WTC11 (cell line): ENCODE results near the gene IL26. TPM values are rescaled to one million over a fixed set of nuclear protein-coding genes. Genes with fewer than 3 reads are reported as not detected.

Experiments
- ATAC-seq: fragments of 200-7000 bp; cut with Tn5 transposase; 2 replicates; pipeline ENCODE4 v1.10.0; 2021; ENCODE audit warnings: mild to moderate bottlenecking, moderate library complexity
- CTCF ChIA-PET: fragments of 300-600 bp; sonication (Branson Sonifier 250); formaldehyde crosslinking; loops from one replicate; lab custom pipeline; 2021; ENCODE audit warnings: antibody characterized with exemption; lab: Charles Lee
- POLR2A ChIA-PET: fragments of 350-600 bp; sonication (Branson Sonifier 250); formaldehyde crosslinking; loops from one replicate; lab custom pipeline; 2021; ENCODE audit warnings: antibody characterized with exemption; lab: Charles Lee
- DNase-seq: peaks from one replicate; pipeline ENCODE4 v3.0.0; 2021; ENCODE audit warnings: low spot score
- H3K27ac Mint-ChIP-seq: 2 replicates; pipeline ENCODE4 v1.8.0; 2021; ENCODE audit warnings: mixed read lengths
- H3K27me3 Mint-ChIP-seq: 2 replicates; pipeline ENCODE4 v1.8.0; 2021; ENCODE audit warnings: low read depth, mild to moderate bottlenecking, moderate library complexity, mixed read lengths
- H3K36me3 Mint-ChIP-seq: 2 replicates; pipeline ENCODE4 v1.8.0; 2021; ENCODE audit warnings: mixed read lengths
- H3K4me1 Mint-ChIP-seq: 2 replicates; pipeline ENCODE4 v1.8.0; 2022; ENCODE audit warnings: mixed read lengths
- H3K4me3 Mint-ChIP-seq: 2 replicates; pipeline ENCODE4 v1.8.0; 2021; ENCODE audit warnings: mild to moderate bottlenecking, moderate library complexity, mixed read lengths
- H3K9me3 Mint-ChIP-seq: 2 replicates; pipeline ENCODE4 v1.8.0; 2021; ENCODE audit warnings: mixed read lengths
- ATF1 ChIP-seq: sonication (generic); formaldehyde crosslinking; IDR thresholded peaks from 2 replicates; pipeline ENCODE4 v1.8.1; 2023; ENCODE audit warnings: mild to moderate bottlenecking, moderate library complexity, missing genetic modification reagents
- CBFB ChIP-seq: sonication (generic); formaldehyde crosslinking; IDR thresholded peaks from 2 replicates; pipeline ENCODE4 v1.8.1; 2022; ENCODE audit warnings: mild to moderate bottlenecking, low read depth, missing genetic modification reagents
- ESRRA ChIP-seq: sonication (generic); formaldehyde crosslinking; IDR thresholded peaks from 2 replicates; pipeline ENCODE4 v1.8.1; 2022; ENCODE audit warnings: mild to moderate bottlenecking, missing genetic modification reagents, borderline replicate concordance
- GTF2I ChIP-seq: fragments of 250-450 bp; sonication (Bioruptor Pico); conservative IDR thresholded peaks from 2 replicates; pipeline ENCODE4 v1.4.0; 2021; ENCODE audit warnings: mild to moderate bottlenecking
- IRF2 ChIP-seq: sonication (generic); formaldehyde crosslinking; IDR thresholded peaks from 2 replicates; pipeline ENCODE4 v1.8.0; 2022; ENCODE audit warnings: low read depth, missing genetic modification reagents, borderline replicate concordance
- JUN ChIP-seq: sonication (generic); formaldehyde crosslinking; IDR thresholded peaks from 2 replicates; pipeline ENCODE4 v1.8.0; 2023; ENCODE audit warnings: mild to moderate bottlenecking, missing genetic modification reagents
- NFE2L1 ChIP-seq: sonication (generic); formaldehyde crosslinking; IDR thresholded peaks from 2 replicates; pipeline ENCODE4 v1.8.1; 2023; ENCODE audit warnings: missing genetic modification reagents
- TEAD1 ChIP-seq: sonication (generic); formaldehyde crosslinking; IDR thresholded peaks from 2 replicates; pipeline ENCODE4 v1.8.0; 2022; ENCODE audit warnings: mild to moderate bottlenecking, missing genetic modification reagents
- TEAD4 ChIP-seq: sonication (generic); formaldehyde crosslinking; IDR thresholded peaks from 2 replicates; pipeline ENCODE4 v1.8.0; 2022; ENCODE audit warnings: mild to moderate bottlenecking, missing genetic modification reagents
- ZNF232 ChIP-seq: sonication (generic); formaldehyde crosslinking; IDR thresholded peaks from 2 replicates; pipeline ENCODE4 v1.8.0; 2022; ENCODE audit warnings: mild to moderate bottlenecking, missing genetic modification reagents
- ZNF396 ChIP-seq: fragments of 250-450 bp; sonication (Bioruptor Pico); IDR thresholded peaks from 2 replicates; pipeline ENCODE4 v1.8.0; 2021; ENCODE audit warnings: mild to moderate bottlenecking, moderate library complexity, borderline replicate concordance
- total RNA-seq: library from RNA; stranded (reverse); gene quantifications from 3 replicates; pipeline ENCODE4 v1.2.3, GENCODE V29; 2021
- TF ChIP-seq, protein P1 (sequence below): sonication (generic); formaldehyde crosslinking; IDR thresholded peaks from 2 replicates; pipeline ENCODE4 v1.8.1; 2023; ENCODE audit warnings: mild to moderate bottlenecking, missing genetic modification reagents, borderline replicate concordance
- TF ChIP-seq, protein P2 (sequence below): fragments of 250-450 bp; sonication (Bioruptor Pico); IDR thresholded peaks from 2 replicates; pipeline ENCODE4 v1.9.0; 2021; ENCODE audit warnings: mild to moderate bottlenecking
- TF ChIP-seq, protein P3 (sequence below): sonication (generic); formaldehyde crosslinking; IDR thresholded peaks from 2 replicates; pipeline ENCODE4 v1.8.1; 2022; ENCODE audit warnings: mild to moderate bottlenecking, missing genetic modification reagents, moderate library complexity, borderline replicate concordance
- TF ChIP-seq, protein P4 (sequence below): fragments of 250-450 bp; sonication (Bioruptor Pico); IDR thresholded peaks from 2 replicates; pipeline ENCODE4 v1.8.0; 2021; ENCODE audit warnings: mild to moderate bottlenecking
- TF ChIP-seq, protein P5 (sequence below): fragments of 250-450 bp; sonication (Bioruptor Pico); conservative IDR thresholded peaks from 2 replicates; pipeline ENCODE4 v1.9.0; 2021; ENCODE audit warnings: mild to moderate bottlenecking

IL26 gene
- total RNA-seq, 1 experiment from 2014 or later: not detected

DNA sequence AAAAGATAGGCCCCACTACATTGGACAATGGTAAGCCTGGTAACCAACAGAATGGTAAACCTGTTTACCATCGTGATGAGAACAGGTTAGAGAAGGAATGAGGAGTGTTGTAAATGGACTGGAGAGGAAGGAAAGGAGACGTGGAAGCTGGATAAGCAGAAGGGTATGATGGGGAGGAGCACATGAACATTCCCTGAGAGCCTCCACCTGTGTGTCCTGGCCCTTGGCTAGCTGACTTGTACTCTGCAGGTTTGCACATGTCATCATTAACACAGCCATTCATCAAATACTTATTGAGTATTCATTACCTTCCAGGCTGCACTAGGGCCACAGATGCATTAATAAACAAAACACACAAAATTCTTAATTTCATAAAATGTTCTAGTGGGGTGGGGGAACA lies 4.3 kb upstream of the IL26 start:
- H3K4me1 Mint-ChIP-seq: no peaks in the 10 kb centered on the region
- no peaks in the 10 kb centered on the region for H3K36me3 Mint-ChIP-seq
- TF ChIP-seq TEAD4 (CRISPR knock-in tag) (no peak), ESRRA (CRISPR knock-in tag) (no peak)
- TF ChIP-seq, protein P1, sequence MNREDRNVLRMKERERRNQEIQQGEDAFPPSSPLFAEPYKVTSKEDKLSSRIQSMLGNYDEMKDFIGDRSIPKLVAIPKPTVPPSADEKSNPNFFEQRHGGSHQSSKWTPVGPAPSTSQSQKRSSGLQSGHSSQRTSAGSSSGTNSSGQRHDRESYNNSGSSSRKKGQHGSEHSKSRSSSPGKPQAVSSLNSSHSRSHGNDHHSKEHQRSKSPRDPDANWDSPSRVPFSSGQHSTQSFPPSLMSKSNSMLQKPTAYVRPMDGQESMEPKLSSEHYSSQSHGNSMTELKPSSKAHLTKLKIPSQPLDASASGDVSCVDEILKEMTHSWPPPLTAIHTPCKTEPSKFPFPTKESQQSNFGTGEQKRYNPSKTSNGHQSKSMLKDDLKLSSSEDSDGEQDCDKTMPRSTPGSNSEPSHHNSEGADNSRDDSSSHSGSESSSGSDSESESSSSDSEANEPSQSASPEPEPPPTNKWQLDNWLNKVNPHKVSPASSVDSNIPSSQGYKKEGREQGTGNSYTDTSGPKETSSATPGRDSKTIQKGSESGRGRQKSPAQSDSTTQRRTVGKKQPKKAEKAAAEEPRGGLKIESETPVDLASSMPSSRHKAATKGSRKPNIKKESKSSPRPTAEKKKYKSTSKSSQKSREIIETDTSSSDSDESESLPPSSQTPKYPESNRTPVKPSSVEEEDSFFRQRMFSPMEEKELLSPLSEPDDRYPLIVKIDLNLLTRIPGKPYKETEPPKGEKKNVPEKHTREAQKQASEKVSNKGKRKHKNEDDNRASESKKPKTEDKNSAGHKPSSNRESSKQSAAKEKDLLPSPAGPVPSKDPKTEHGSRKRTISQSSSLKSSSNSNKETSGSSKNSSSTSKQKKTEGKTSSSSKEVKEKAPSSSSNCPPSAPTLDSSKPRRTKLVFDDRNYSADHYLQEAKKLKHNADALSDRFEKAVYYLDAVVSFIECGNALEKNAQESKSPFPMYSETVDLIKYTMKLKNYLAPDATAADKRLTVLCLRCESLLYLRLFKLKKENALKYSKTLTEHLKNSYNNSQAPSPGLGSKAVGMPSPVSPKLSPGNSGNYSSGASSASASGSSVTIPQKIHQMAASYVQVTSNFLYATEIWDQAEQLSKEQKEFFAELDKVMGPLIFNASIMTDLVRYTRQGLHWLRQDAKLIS (CRISPR knock-in tag): no peak
- ChIA-PET POLR2A (no interaction called here), CTCF (no interaction called here)
- DNase-seq (no peak), ATAC-seq (no peak)
- H3K9me3 Mint-ChIP-seq: no peaks in the 10 kb centered on the region
- no peak overlapping the region for H3K4me3 Mint-ChIP-seq
- H3K27me3 Mint-ChIP-seq: no peaks in the 10 kb centered on the region; the same call in 1 of the 2 replicates
- H3K27ac Mint-ChIP-seq: no peak overlapping the region

DNA sequence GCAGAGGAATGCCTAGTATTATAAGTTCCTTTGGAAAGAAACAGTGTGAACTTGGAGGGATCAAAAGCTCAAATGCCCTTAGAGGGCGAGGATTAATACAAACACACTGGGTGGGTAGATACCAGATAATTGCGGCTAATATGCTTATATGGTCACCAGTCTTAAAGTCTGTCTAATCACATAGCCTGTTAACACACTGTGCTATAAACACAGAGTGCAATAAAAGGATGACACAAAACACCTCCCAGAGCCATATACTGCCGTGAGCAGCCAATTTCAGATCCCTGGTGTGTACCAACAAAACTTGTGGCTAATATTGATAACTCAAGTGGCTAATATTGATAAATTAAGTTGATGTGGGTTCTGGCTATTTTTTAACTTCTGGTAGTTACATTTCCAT lies 1.7 kb upstream of the IL26 start:
- H3K4me3 Mint-ChIP-seq: no peak overlapping the region
- TF ChIP-seq IRF2: no peak
- no peak for TF ChIP-seq ESRRA (CRISPR knock-in tag)
- TF ChIP-seq JUN (CRISPR knock-in tag): no peak
- TF ChIP-seq TEAD1: no peak
- TF ChIP-seq, protein P2, sequence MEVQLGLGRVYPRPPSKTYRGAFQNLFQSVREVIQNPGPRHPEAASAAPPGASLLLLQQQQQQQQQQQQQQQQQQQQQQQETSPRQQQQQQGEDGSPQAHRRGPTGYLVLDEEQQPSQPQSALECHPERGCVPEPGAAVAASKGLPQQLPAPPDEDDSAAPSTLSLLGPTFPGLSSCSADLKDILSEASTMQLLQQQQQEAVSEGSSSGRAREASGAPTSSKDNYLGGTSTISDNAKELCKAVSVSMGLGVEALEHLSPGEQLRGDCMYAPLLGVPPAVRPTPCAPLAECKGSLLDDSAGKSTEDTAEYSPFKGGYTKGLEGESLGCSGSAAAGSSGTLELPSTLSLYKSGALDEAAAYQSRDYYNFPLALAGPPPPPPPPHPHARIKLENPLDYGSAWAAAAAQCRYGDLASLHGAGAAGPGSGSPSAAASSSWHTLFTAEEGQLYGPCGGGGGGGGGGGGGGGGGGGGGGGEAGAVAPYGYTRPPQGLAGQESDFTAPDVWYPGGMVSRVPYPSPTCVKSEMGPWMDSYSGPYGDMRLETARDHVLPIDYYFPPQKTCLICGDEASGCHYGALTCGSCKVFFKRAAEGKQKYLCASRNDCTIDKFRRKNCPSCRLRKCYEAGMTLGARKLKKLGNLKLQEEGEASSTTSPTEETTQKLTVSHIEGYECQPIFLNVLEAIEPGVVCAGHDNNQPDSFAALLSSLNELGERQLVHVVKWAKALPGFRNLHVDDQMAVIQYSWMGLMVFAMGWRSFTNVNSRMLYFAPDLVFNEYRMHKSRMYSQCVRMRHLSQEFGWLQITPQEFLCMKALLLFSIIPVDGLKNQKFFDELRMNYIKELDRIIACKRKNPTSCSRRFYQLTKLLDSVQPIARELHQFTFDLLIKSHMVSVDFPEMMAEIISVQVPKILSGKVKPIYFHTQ (CRISPR knock-in tag): no peak
- TF ChIP-seq, protein P3, sequence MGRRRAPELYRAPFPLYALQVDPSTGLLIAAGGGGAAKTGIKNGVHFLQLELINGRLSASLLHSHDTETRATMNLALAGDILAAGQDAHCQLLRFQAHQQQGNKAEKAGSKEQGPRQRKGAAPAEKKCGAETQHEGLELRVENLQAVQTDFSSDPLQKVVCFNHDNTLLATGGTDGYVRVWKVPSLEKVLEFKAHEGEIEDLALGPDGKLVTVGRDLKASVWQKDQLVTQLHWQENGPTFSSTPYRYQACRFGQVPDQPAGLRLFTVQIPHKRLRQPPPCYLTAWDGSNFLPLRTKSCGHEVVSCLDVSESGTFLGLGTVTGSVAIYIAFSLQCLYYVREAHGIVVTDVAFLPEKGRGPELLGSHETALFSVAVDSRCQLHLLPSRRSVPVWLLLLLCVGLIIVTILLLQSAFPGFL (CRISPR knock-in tag): no peak
- TF ChIP-seq CBFB (CRISPR knock-in tag): no peak
- TF ChIP-seq, protein P4, sequence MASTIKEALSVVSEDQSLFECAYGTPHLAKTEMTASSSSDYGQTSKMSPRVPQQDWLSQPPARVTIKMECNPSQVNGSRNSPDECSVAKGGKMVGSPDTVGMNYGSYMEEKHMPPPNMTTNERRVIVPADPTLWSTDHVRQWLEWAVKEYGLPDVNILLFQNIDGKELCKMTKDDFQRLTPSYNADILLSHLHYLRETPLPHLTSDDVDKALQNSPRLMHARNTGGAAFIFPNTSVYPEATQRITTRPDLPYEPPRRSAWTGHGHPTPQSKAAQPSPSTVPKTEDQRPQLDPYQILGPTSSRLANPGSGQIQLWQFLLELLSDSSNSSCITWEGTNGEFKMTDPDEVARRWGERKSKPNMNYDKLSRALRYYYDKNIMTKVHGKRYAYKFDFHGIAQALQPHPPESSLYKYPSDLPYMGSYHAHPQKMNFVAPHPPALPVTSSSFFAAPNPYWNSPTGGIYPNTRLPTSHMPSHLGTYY (CRISPR knock-in tag): no peak
- TF ChIP-seq, all 79 proteins: peak for 0
- DNase-seq (no peak), ATAC-seq (no peak)
- POLR2A ChIA-PET: interaction anchor here (0.7 kb wide), 1 partner anchor 129 kb away, joined by 4 read pairs; no protein-coding TSS in a partner anchor
- Mint-ChIP-seq H3K4me1 (peaks cover 11% of the 10 kb centered on the region), H3K36me3 (no peaks in the 10 kb centered on the region), H3K27ac (no peak overlapping the region), H3K27me3 (no peaks in the 10 kb centered on the region), H3K9me3 (no peaks in the 10 kb centered on the region)
- CTCF ChIA-PET: no interaction called here

DNA sequence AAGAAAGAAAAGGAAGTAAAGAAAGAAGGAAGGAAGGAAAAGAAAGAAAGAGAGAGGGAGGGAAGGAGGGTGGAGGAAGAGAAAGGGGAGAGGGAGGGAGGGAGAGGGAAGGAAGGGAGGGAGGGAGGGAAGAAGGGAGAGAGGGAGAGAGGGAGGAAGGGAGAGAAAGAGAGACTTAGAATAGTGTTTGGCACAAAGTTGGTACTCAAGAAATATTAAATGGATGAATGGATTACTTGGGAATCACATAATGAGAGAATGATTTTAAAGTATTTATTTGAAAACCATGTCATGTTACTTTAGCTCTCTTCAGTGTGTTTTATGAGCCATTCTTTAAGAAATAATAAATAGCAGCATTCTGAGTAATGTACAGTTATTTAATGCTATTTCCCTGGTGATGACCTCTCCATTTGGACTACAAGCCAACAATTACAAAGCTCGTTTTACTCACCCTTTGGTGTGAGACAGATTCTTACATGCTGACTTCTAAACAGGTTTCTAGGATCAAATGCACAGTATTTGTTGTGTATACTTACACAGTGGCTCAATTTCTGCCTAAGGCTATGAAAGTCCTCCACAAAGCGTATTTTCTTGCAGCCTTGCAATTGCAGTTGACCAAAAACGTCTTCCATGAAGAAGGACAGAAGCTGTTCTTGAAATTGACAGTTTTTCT lies 861 bp downstream of the IL26 start:
- Mint-ChIP-seq H3K4me3 (no peak overlapping the region), H3K9me3 (no peaks in the 10 kb centered on the region), H3K4me1 (peaks cover 11% of the 10 kb centered on the region), H3K36me3 (no peaks in the 10 kb centered on the region), H3K27ac (no peak overlapping the region), H3K27me3 (no peaks in the 10 kb centered on the region)
- ChIA-PET CTCF (interaction anchor here (0.6 to 4.2 kb wide), 6 partner anchors 53 to 1205 kb away, joined by 3 to 26 read pairs (median 5); no protein-coding TSS in a partner anchor), POLR2A (no interaction called here)
- DNase-seq (no peak), ATAC-seq (no peak)
- TF ChIP-seq ZNF232 (CRISPR knock-in tag): no peak
- TF ChIP-seq ATF1 (CRISPR knock-in tag): no peak
- TF ChIP-seq GTF2I (CRISPR knock-in tag): no peak
- TF ChIP-seq, protein P5, sequence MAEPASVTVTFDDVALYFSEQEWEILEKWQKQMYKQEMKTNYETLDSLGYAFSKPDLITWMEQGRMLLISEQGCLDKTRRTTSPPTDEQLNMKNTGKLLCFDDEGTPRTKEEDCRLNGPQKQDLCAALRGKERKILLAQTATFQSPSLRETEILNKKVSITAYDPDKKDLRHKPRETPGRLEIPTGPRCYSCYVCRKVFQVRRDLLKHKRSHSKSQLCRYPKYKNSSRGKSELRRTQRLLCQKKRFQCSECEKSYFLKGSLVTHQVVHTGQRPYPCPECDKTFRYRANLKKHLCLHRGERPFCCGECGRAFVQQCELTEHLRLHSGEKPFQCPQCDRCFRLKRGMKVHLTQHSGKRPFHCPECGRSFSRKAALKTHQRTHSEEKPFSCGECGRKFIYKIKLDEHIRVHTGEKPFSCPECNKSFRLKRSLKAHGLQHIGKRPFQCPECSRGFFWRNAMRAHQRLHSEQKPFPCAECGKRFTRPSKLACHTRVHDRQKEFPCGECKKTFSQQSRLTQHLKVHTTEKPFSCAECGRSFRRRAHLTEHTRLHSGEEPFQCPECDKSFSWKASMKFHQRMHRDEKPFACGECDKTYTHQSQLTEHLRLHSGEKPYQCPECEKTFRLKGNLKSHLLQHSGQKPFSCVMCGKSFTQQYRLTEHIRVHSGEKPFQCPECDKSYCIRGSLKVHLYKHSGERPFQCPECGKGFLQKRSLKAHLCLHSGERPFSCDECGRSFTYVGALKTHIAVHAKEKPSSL (CRISPR knock-in tag): no peak
- TF ChIP-seq ESRRA (CRISPR knock-in tag): no peak
- TF ChIP-seq ZNF396 (CRISPR knock-in tag): no peak
- no peak for TF ChIP-seq NFE2L1 (CRISPR knock-in tag)
- TF ChIP-seq CBFB (CRISPR knock-in tag): no peak
